SK-N-SH treated with all-trans-retinoic acid at 6 μM for 48 hours (cell line): ENCODE results near the gene B4GAT1.

ENCODE experiments used
- ARNTL ChIP-seq: fragments of 450-650 bp; formaldehyde crosslinking; IDR thresholded peaks from 2 replicates; pipeline ENCODE4 v1.5.0; 2020; ENCODE audit warnings: low read depth, mild to moderate bottlenecking, moderate library complexity, borderline replicate concordance
- CREB5 ChIP-seq: fragments of 250-450 bp; sonication (Bioruptor Pico); IDR thresholded peaks from 2 replicates; pipeline ENCODE4 v1.5.1; 2020; ENCODE audit warnings: low read depth, mild to moderate bottlenecking, moderate library complexity
- ESRRG ChIP-seq: fragments of 250-450 bp; sonication (Bioruptor Pico); IDR thresholded peaks from 2 replicates; pipeline ENCODE4 v1.6.1; 2021; ENCODE audit warnings: mild to moderate bottlenecking
- GLIS3 ChIP-seq: fragments of 250-450 bp; sonication (Bioruptor Pico); IDR thresholded peaks from 2 replicates; pipeline ENCODE4 v1.5.0; 2020; ENCODE audit warnings: mild to moderate bottlenecking, moderate library complexity
- RARB ChIP-seq: fragments of 250-450 bp; sonication (Bioruptor Pico); IDR thresholded peaks from 2 replicates; pipeline ENCODE4 v1.8.0; 2021; ENCODE audit warnings: mild to moderate bottlenecking, moderate library complexity
- SNAI2 ChIP-seq: fragments of 250-450 bp; sonication (Bioruptor Pico); IDR thresholded peaks from 2 replicates; pipeline ENCODE4 v1.5.0; 2020; ENCODE audit warnings: mild to moderate bottlenecking, moderate library complexity
- TCF4 ChIP-seq: fragments of 250-450 bp; sonication (Bioruptor Pico); IDR thresholded peaks from 2 replicates; pipeline ENCODE4 v1.8.0; 2021; ENCODE audit warnings: mild to moderate bottlenecking, moderate library complexity, borderline replicate concordance
- TOX ChIP-seq: fragments of 250-450 bp; sonication (Bioruptor Pico); IDR thresholded peaks from 2 replicates; pipeline ENCODE4 v1.8.0; 2021; ENCODE audit warnings: mild to moderate bottlenecking, moderate library complexity, borderline replicate concordance
- TSHZ2 ChIP-seq: fragments of 250-450 bp; sonication (Bioruptor Pico); IDR thresholded peaks from 2 replicates; pipeline ENCODE4 v1.5.0; 2020; ENCODE audit warnings: mild to moderate bottlenecking, moderate library complexity
- ZC3H10 ChIP-seq: fragments of 250-450 bp; sonication (Bioruptor Pico); IDR thresholded peaks from 2 replicates; pipeline ENCODE4 v1.5.1; 2021; ENCODE audit warnings: mild to moderate bottlenecking, moderate library complexity
- ZFP30 ChIP-seq: fragments of 450-650 bp; formaldehyde crosslinking; IDR thresholded peaks from 2 replicates; pipeline ENCODE4 v1.5.0; 2022; ENCODE audit warnings: mild to moderate bottlenecking, moderate library complexity
- ZNF70 ChIP-seq: fragments of 450-650 bp; formaldehyde crosslinking; IDR thresholded peaks from 2 replicates; pipeline ENCODE4 v1.5.0; 2020; ENCODE audit warnings: mild to moderate bottlenecking, moderate library complexity
- TF ChIP-seq, protein P1 (sequence below): fragments of 250-450 bp; sonication (Bioruptor Pico); IDR thresholded peaks from 2 replicates; pipeline ENCODE4 v1.8.0; 2020; ENCODE audit warnings: mild to moderate bottlenecking, moderate library complexity, borderline replicate concordance
- TF ChIP-seq, protein P2 (sequence below): fragments of 250-450 bp; sonication (Bioruptor Pico); IDR thresholded peaks from 2 replicates; pipeline ENCODE4 v1.8.0; 2021; ENCODE audit warnings: low read depth, mild to moderate bottlenecking, moderate library complexity, borderline replicate concordance

DNA sequence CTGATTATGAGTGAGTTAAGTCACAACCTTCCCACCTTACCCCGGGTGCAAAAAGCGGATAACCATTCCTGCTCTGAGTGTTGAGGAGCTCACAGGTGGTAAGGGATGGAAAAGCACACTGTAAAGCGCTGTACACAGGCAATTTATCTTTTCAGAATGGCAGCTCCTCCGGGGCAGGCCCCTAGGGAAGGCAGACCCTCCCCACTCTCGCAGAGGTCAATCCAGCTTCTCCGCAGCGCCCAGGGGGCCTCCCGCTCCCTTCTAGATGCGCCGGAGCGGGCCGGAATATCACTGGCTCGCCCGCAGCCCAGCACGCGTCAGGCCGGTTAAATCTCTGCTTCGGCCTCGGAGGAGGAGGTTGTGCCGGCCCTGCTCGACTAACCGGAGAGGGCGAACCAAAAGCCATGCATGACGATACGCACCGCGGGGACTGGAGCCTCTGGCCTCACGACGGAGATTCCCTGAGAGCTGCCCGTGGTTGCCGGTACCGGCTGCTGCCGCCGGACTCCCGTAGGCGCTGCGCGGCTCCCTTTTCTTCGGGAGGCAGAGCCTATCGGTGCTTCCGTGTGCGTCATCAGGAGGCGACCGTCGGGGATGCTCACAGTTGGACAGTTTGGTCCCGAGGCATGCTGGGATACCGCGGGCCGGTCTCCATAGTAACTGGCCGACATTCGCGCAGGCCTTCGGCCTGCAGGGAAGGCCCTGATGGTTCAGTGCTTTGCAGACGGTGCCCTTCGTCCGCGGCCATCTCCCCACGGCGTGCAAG, 2.7 kb downstream of the B4GAT1 start, which contains the start of gene BRMS1:
- no peak for TF ChIP-seq ZFP30 (CRISPR knock-in tag)
- TF ChIP-seq TSHZ2 (CRISPR knock-in tag): no peak
- no peak for TF ChIP-seq ESRRG (CRISPR knock-in tag)
- TF ChIP-seq TOX (CRISPR knock-in tag): no peak
- TF ChIP-seq ARNTL (CRISPR knock-in tag): no peak
- no peak for TF ChIP-seq TCF4
- TF ChIP-seq ZC3H10 (CRISPR knock-in tag): no peak
- TF ChIP-seq, protein P1, sequence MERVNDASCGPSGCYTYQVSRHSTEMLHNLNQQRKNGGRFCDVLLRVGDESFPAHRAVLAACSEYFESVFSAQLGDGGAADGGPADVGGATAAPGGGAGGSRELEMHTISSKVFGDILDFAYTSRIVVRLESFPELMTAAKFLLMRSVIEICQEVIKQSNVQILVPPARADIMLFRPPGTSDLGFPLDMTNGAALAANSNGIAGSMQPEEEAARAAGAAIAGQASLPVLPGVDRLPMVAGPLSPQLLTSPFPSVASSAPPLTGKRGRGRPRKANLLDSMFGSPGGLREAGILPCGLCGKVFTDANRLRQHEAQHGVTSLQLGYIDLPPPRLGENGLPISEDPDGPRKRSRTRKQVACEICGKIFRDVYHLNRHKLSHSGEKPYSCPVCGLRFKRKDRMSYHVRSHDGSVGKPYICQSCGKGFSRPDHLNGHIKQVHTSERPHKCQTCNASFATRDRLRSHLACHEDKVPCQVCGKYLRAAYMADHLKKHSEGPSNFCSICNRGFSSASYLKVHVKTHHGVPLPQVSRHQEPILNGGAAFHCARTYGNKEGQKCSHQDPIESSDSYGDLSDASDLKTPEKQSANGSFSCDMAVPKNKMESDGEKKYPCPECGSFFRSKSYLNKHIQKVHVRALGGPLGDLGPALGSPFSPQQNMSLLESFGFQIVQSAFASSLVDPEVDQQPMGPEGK (CRISPR knock-in tag): no peak
- TF ChIP-seq SNAI2 (CRISPR knock-in tag): no peak
- no peak for TF ChIP-seq CREB5 (CRISPR knock-in tag)
- TF ChIP-seq, protein P2, sequence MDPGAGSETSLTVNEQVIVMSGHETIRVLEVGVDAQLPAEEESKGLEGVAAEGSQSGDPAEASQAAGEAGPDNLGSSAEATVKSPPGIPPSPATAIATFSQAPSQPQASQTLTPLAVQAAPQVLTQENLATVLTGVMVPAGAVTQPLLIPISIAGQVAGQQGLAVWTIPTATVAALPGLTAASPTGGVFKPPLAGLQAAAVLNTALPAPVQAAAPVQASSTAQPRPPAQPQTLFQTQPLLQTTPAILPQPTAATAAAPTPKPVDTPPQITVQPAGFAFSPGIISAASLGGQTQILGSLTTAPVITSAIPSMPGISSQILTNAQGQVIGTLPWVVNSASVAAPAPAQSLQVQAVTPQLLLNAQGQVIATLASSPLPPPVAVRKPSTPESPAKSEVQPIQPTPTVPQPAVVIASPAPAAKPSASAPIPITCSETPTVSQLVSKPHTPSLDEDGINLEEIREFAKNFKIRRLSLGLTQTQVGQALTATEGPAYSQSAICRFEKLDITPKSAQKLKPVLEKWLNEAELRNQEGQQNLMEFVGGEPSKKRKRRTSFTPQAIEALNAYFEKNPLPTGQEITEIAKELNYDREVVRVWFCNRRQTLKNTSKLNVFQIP (CRISPR knock-in tag): no peak
- TF ChIP-seq RARB: no peak
- no peak for TF ChIP-seq GLIS3
- TF ChIP-seq ZNF70 (CRISPR knock-in tag): no peak
